ENCODE measurements around the gene FNDC3B.

DNA sequence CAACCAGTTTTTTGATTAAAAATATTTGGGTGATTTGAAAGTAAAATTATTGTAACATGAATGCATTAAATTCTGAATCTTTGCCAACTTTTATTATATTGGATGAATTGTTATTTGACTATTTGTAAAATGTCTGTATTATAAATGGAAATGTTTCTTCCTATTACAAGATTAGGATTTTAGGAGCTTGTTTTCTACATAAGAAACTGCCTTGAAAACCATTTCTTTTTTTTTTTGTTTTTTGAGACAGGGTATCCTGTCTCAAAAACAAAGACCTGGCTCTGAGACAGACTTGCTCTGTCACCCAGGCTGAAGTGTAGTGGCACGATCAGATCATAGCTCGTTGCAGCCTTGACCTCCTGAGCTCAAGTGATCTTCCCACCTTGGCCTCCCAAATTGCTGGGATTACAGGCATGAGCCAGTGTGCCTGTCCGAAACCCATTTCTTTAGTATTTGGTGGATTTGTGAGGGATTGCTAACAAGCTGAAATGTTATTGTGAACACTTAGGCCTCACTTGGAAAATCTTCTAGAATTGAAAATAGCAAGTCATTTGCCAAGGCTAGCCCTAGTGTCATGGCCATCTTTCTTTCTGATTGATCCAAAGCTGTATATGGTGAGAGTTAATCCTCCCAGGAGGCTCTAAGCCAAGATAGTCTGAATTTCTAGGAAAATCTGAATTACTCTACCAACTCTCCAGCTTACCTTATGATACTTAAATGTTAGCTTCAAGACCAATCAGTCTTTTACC, 100.3 kb downstream of the FNDC3B start:
- TF ChIP-seq, protein P1, sequence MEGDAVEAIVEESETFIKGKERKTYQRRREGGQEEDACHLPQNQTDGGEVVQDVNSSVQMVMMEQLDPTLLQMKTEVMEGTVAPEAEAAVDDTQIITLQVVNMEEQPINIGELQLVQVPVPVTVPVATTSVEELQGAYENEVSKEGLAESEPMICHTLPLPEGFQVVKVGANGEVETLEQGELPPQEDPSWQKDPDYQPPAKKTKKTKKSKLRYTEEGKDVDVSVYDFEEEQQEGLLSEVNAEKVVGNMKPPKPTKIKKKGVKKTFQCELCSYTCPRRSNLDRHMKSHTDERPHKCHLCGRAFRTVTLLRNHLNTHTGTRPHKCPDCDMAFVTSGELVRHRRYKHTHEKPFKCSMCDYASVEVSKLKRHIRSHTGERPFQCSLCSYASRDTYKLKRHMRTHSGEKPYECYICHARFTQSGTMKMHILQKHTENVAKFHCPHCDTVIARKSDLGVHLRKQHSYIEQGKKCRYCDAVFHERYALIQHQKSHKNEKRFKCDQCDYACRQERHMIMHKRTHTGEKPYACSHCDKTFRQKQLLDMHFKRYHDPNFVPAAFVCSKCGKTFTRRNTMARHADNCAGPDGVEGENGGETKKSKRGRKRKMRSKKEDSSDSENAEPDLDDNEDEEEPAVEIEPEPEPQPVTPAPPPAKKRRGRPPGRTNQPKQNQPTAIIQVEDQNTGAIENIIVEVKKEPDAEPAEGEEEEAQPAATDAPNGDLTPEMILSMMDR (IDR thresholded peaks at IDR 0.05), result no peak
- TF ChIP-seq EZH2 (IDR thresholded peaks at IDR 0.05) (no peak), EZH2phosphoT487 (IDR thresholded peaks at IDR 0.05) (no peak)

All from neural progenitor cell (in vitro differentiated cells).